ENCODE measurements around the gene CECR2. TPM values are rescaled to one million over a fixed set of nuclear protein-coding genes. Genes with fewer than 3 reads are reported as not detected.

CECR2 gene
- total and polyA plus RNA-seq, 4 donors, result 0.08 to 2.1 (median 0.37) TPM

DNA sequence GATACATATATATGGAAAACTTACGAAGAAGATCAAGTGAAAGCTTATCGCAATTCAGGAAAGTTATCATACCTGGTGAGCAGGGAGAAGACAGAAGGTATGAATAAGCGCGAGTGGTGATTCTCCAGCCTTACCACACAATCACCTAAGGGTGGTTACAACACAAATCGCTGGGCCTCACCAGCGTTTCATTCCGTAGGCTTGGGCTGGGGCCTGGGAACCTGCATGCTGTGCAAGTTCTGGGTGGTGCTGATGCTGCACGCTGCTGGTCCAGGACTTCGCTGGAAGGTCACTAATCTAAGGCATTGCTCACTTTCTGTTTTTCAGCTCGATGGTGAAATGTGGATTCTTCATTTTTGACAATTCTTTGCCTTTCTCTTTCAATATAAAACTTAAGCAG lies 117.5 kb downstream of the CECR2 start:
- Histone ChIP-seq H3K4me1 (ENCODE audit: control insufficient read depth in 1 of 2, insufficient read depth in 2 of 2, low read length in 2 of 2) (no peaks in the 10 kb centered on the region), H3K4me3 (ENCODE audit: low read length in 2 of 2) (no peak overlapping the region), H3K36me3 (ENCODE audit: control insufficient read depth in 1 of 2, insufficient read depth in 2 of 2, low read length in 1 of 2) (no peaks in the 10 kb centered on the region), H3K9me3 (ENCODE audit: control insufficient read depth, low read length) (no peaks in the 10 kb centered on the region), H3K27ac (ENCODE audit: low read depth in 1 of 2, low read length in 2 of 2) (no peak overlapping the region), H3K27me3 (ENCODE audit: control insufficient read depth in 1 of 2, insufficient read depth in 2 of 2, low read length in 1 of 2) (no peaks in the 10 kb centered on the region)
- DNase-seq (no peak), ATAC-seq (ENCODE audit: low FRiP score) (no peak)
- intact Hi-C loops (cut with DNase I), result no loop called here
- 88 to 90% methylated on average over 10 of the region's 10 CpGs for WGBS, 2 donors

DNA sequence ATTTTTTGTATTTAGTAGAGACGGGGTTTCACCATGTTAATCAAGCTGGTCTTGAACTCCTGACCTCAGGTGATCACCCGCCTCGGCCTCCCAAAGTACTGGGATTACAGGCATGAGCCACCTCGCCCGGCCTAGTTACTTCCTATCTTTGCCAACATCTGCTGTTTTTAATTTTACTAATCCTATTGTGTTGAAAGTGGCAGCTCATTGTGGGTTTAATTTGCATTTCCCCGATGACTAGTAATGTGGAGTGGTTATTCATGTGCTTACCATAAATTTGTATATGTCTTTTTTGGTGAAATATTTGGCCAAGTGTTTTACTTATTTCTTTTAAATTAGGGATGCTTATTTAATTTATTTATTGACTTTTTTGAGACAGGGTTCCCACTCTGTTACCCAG lies 119.8 kb downstream of the CECR2 start:
- 74 to 89% methylated on average over 6 of the region's 6 CpGs for WGBS, 2 donors
- intact Hi-C loops (cut with DNase I), result no loop called here

DNA sequence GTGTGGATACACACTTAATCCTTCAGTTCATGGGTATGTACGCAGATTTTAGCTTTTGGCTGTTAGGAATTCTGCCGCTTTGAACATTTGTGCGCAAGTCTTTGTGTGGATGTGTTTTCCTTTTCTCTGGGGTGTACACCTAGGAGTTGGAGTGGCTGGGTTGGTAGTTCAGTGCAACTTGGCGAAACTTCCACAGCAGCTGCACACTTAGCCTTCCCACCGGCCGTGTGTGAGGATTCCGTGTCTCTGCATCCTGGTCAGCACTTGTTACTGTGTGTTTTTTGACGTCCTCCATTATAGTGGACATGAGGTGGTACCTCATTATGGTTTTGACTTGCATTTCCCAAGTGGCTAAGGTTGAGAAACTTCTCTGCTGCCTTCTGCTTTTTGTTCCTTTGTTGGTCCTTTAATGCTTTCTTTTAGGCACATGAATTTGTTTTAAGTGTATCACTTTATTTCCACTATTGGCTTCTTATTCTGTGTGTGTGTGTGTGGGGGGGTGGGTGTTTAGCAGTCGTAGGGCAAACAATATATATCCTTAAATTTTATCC lies 121.9 kb downstream of the CECR2 start:
- Histone ChIP-seq H3K9me3 (ENCODE audit: control insufficient read depth, low read length) (no peaks in the 10 kb centered on the region), H3K27me3 (ENCODE audit: control insufficient read depth in 1 of 2, insufficient read depth in 2 of 2, low read length in 1 of 2) (no peaks in the 10 kb centered on the region), H3K4me1 (ENCODE audit: control insufficient read depth in 1 of 2, insufficient read depth in 2 of 2, low read length in 2 of 2) (no peaks in the 10 kb centered on the region), H3K36me3 (ENCODE audit: control insufficient read depth in 1 of 2, insufficient read depth in 2 of 2, low read length in 1 of 2) (no peaks in the 10 kb centered on the region), H3K4me3 (ENCODE audit: low read length in 2 of 2) (no peak overlapping the region), H3K27ac (ENCODE audit: low read depth in 1 of 2, low read length in 2 of 2) (no peak overlapping the region)
- WGBS, 2 donors, result 86 to 89% methylated on average over 9 of the region's 9 CpGs
- no peak for DNase-seq
- intact Hi-C loops (cut with DNase I), result no loop called here
- no peak for ATAC-seq (ENCODE audit: low FRiP score)

More for the DNA sequence above, 119.8 kb downstream of the CECR2 start:
- H3K27me3 ChIP-seq (ENCODE audit: control insufficient read depth in 1 of 2, insufficient read depth in 2 of 2, low read length in 1 of 2), result no peaks in the 10 kb centered on the region
- DNase-seq (no peak), ATAC-seq (ENCODE audit: low FRiP score) (no peak)
- H3K4me1 ChIP-seq (ENCODE audit: control insufficient read depth in 1 of 2, insufficient read depth in 2 of 2, low read length in 2 of 2), result no peaks in the 10 kb centered on the region
- H3K4me3 ChIP-seq (ENCODE audit: low read length in 2 of 2), result no peak overlapping the region
- no peaks in the 10 kb centered on the region for H3K9me3 ChIP-seq (ENCODE audit: control insufficient read depth, low read length)
- H3K36me3 ChIP-seq (ENCODE audit: control insufficient read depth in 1 of 2, insufficient read depth in 2 of 2, low read length in 1 of 2), result no peaks in the 10 kb centered on the region
- H3K27ac ChIP-seq (ENCODE audit: low read depth in 1 of 2, low read length in 2 of 2), result no peak overlapping the region

DNA sequence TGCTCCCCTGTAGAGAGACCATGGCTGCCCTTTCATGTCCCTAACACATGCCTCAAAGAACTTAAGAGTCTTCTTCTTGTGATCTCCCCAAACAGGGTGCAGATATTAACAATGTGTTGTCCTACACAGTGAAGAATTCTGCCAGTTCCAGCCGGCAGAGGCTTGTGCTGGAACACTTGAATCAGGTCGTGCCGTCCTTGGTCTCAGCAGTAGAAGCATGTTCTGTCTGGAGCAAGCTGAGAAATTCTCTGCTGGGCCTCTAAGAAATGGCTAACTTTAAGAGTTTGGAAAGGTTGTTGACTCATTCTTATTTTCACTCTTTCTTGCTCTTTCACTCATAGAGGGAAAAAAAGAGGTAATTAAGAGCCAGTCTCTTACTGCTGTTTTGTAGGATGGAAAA lies 123.0 kb downstream of the CECR2 start:
- 7 to 8% methylated on average over 3 of the region's 3 CpGs for WGBS, 2 donors
- Histone ChIP-seq H3K9me3 (ENCODE audit: control insufficient read depth, low read length) (no peaks in the 10 kb centered on the region), H3K27me3 (ENCODE audit: control insufficient read depth in 1 of 2, insufficient read depth in 2 of 2, low read length in 1 of 2) (no peaks in the 10 kb centered on the region), H3K4me1 (ENCODE audit: control insufficient read depth in 1 of 2, insufficient read depth in 2 of 2, low read length in 2 of 2) (no peaks in the 10 kb centered on the region), H3K36me3 (ENCODE audit: control insufficient read depth in 1 of 2, insufficient read depth in 2 of 2, low read length in 1 of 2) (no peaks in the 10 kb centered on the region), H3K4me3 (ENCODE audit: low read length in 2 of 2) (no peak overlapping the region), H3K27ac (ENCODE audit: low read depth in 1 of 2, low read length in 2 of 2) (no peak overlapping the region)
- intact Hi-C loops (cut with DNase I), result no loop called here
- DNase-seq (no peak), ATAC-seq (ENCODE audit: low FRiP score) (no peak)

DNA sequence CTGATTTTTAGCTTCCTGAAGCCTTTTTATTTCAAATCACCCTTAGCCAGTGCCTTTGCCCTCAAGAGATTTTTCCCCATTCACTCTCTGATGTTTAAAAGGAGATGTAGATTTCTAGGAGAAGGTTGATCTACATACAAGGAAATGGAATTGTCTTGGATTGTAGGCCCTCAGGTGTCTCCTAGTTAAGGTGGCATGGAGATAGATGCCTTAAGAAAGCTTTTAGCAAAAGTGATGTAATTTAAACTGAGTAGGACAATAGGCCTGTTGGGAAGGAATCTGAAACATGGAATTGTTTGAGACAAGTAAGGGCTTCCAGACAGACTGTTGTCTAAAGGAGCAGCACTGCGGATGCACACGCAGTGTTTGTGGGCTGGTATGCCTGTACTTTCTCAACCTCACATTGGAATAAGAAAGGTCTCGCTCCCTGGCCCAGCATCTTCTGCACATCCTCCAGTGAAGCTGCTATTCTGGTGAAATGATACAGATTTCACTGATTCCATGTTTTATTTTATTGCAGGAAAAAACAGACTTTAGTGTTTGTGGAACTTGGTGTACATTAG lies 124.2 kb downstream of the CECR2 start:
- Histone ChIP-seq H3K4me3 (ENCODE audit: low read length in 2 of 2) (no peak overlapping the region), H3K36me3 (ENCODE audit: control insufficient read depth in 1 of 2, insufficient read depth in 2 of 2, low read length in 1 of 2) (no peaks in the 10 kb centered on the region), H3K4me1 (ENCODE audit: control insufficient read depth in 1 of 2, insufficient read depth in 2 of 2, low read length in 2 of 2) (no peaks in the 10 kb centered on the region), H3K27ac (ENCODE audit: low read depth in 1 of 2, low read length in 2 of 2) (no peak overlapping the region), H3K9me3 (ENCODE audit: control insufficient read depth, low read length) (no peaks in the 10 kb centered on the region), H3K27me3 (ENCODE audit: control insufficient read depth in 1 of 2, insufficient read depth in 2 of 2, low read length in 1 of 2) (no peaks in the 10 kb centered on the region)
- no peak for ATAC-seq (ENCODE audit: low FRiP score)
- intact Hi-C loops (cut with DNase I), result no loop called here
- DNase-seq, result no peak
- 94 to 97% methylated on average over 3 of the region's 3 CpGs for WGBS, 2 donors

DNA sequence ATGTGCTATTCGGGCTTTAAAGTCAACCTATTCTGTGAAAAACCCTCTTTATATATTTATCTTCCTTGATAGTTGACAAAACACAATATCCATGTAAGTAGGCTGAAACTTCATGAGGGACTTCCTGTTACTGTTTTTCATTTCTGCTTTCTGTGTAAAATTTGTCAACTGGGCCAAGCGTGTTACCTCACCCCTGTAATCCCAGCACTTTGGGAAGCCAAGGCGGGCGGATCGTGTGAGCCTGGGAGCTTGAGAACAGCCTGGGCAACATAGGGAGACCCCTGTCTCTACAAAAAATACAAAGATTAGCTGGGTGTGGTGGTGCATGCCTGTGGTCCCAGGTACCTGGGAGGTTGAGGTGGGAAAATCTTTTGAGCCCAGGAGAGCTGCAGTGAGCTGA lies 127.6 kb downstream of the CECR2 start:
- Histone ChIP-seq H3K4me1 (ENCODE audit: control insufficient read depth in 1 of 2, insufficient read depth in 2 of 2, low read length in 2 of 2) (no peaks in the 10 kb centered on the region), H3K9me3 (ENCODE audit: control insufficient read depth, low read length) (no peaks in the 10 kb centered on the region)
- peak in 1 of 2 donors; percentile 53 for DNase-seq

DNA sequence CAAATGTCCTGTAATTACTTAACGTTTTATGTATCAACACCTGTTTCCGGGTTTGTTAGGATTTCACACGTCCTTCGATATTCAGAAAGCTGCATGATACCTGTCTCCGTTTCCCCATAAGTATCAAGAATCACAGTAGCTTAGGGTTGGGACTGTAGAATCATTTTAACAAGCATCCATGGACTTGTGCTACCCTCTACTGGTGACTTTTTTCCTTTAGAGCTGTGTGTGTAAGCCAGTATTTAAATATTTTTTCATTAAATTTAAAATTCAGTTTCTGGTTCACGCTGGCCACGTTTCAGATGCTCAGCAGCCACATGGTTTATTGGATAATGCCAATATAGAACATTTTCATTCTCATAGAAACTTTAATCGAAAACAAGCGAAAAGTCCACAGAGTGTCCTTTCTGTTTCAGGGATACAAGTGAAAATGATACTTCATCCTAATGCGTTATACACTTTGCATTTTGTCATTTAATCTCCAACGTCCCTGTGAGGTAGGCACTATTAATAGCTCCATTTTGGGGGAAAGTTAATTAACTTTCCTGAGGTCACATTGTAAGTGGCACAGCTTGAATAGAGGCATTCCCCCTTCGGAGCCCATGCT lies 132.5 kb downstream of the CECR2 start:
- Histone ChIP-seq H3K4me3 (ENCODE audit: low read length in 2 of 2) (no peak overlapping the region), H3K36me3 (ENCODE audit: control insufficient read depth in 1 of 2, insufficient read depth in 2 of 2, low read length in 1 of 2) (no peaks in the 10 kb centered on the region), H3K9me3 (ENCODE audit: control insufficient read depth, low read length) (no peaks in the 10 kb centered on the region), H3K27me3 (ENCODE audit: control insufficient read depth in 1 of 2, insufficient read depth in 2 of 2, low read length in 1 of 2) (no peaks in the 10 kb centered on the region), H3K27ac (ENCODE audit: low read depth in 1 of 2, low read length in 2 of 2) (no peak overlapping the region), H3K4me1 (ENCODE audit: control insufficient read depth in 1 of 2, insufficient read depth in 2 of 2, low read length in 2 of 2) (no peaks in the 10 kb centered on the region)
- 40% methylated on average over 12 of the region's 12 CpGs for WGBS, 2 donors
- DNase-seq, result no peak
- intact Hi-C loops (cut with DNase I), result loop anchor here (2.0 to 5.0 kb wide), 3 partner anchors 329 to 429 kb away; no protein-coding TSS in a partner anchor
- no peak for ATAC-seq (ENCODE audit: low FRiP score)

More for the DNA sequence above, 127.6 kb downstream of the CECR2 start:
- ATAC-seq (ENCODE audit: low FRiP score), result no peak
- intact Hi-C loops (cut with DNase I), result no loop called here
- Histone ChIP-seq H3K36me3 (ENCODE audit: control insufficient read depth in 1 of 2, insufficient read depth in 2 of 2, low read length in 1 of 2) (no peaks in the 10 kb centered on the region), H3K4me3 (ENCODE audit: low read length in 2 of 2) (no peak overlapping the region), H3K27ac (ENCODE audit: low read depth in 1 of 2, low read length in 2 of 2) (no peak overlapping the region), H3K27me3 (ENCODE audit: control insufficient read depth in 1 of 2, insufficient read depth in 2 of 2, low read length in 1 of 2) (no peaks in the 10 kb centered on the region)
- 84 to 85% methylated on average over 5 of the region's 5 CpGs for WGBS, 2 donors

DNA sequence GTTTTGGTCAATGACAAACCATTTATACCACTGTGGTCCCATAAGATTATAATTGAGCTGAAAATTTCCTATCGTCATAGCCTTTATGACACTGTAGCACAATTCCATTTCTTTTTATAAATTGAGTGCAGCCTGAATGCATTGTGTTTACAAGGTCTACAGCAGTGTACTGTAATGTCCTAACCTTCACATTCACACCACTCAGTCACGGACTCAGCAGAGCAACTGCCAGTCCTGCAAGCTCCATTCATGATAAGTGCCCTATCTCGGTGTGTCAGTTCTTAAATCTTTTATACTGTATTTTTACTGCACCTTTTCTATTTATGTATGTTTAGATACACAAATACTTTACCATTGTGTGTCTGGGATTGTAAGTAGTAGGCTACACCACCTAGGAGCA lies 138.8 kb downstream of the CECR2 start:
- no peak for ATAC-seq (ENCODE audit: low FRiP score)
- Histone ChIP-seq H3K4me1 (ENCODE audit: control insufficient read depth in 1 of 2, insufficient read depth in 2 of 2, low read length in 2 of 2) (no peaks in the 10 kb centered on the region), H3K36me3 (ENCODE audit: control insufficient read depth in 1 of 2, insufficient read depth in 2 of 2, low read length in 1 of 2) (no peaks in the 10 kb centered on the region), H3K9me3 (ENCODE audit: control insufficient read depth, low read length) (no peaks in the 10 kb centered on the region), H3K4me3 (ENCODE audit: low read length in 2 of 2) (no peak overlapping the region), H3K27ac (ENCODE audit: low read depth in 1 of 2, low read length in 2 of 2) (no peak overlapping the region), H3K27me3 (ENCODE audit: control insufficient read depth in 1 of 2, insufficient read depth in 2 of 2, low read length in 1 of 2) (no peaks in the 10 kb centered on the region)
- no peak for DNase-seq
- intact Hi-C loops (cut with DNase I), result no loop called here
- 86% methylated on average over 3 of the region's 3 CpGs for WGBS, 2 donors

DNA sequence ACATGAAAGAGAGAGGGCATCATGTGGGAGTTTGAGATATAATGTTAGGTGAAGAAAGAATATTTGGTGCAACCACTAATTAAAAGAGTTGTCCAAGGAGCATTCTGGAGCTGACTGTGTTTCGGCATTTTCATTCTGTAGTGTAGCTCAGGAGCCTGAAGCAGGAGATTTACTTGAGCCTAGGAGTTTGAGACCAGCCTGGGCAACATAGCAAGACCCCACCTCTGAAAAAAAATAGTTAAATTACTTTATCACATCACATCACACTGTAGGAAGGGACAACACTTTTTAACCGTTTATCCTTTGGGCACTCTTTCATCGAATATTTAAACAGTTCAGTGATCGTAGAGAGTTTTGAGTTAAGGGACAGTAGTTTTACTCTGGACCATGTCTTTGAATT lies 143.7 kb downstream of the CECR2 start:
- no peaks in the 10 kb centered on the region for H3K9me3 ChIP-seq (ENCODE audit: control insufficient read depth, low read length)
- no peaks in the 10 kb centered on the region for H3K36me3 ChIP-seq (ENCODE audit: control insufficient read depth in 1 of 2, insufficient read depth in 2 of 2, low read length in 1 of 2)
- no peak for ATAC-seq (ENCODE audit: low FRiP score)
- no peak for DNase-seq
- 92 to 93% methylated on average over 4 of the region's 4 CpGs for WGBS, 2 donors
- intact Hi-C loops (cut with DNase I), result no loop called here
- H3K27ac ChIP-seq (ENCODE audit: low read depth in 1 of 2, low read length in 2 of 2), result no peak overlapping the region
- H3K27me3 ChIP-seq (ENCODE audit: control insufficient read depth in 1 of 2, insufficient read depth in 2 of 2, low read length in 1 of 2), result no peaks in the 10 kb centered on the region
- no peaks in the 10 kb centered on the region for H3K4me1 ChIP-seq (ENCODE audit: control insufficient read depth in 1 of 2, insufficient read depth in 2 of 2, low read length in 2 of 2)
- H3K4me3 ChIP-seq (ENCODE audit: low read length in 2 of 2), result no peak overlapping the region
